HG03159 (cell line): ENCODE results near the gene C16orf96.

Experiments
- ATAC-seq: cut with Tn5 transposase; IDR thresholded peaks from one replicate; pipeline ENCODE4 v1.9.1; 2021; ENCODE audit warnings: mild to moderate bottlenecking, moderate library complexity; ENCODE audit not compliant: unreplicated experiment

Gene C16orf96

GRCh38 chr16:4525069-4525468 lies 31.1 kb upstream of the C16orf96 start:
- no peak for ATAC-seq

GRCh38 chr16:4525634-4526277 lies 30.4 kb upstream of the C16orf96 start:
- no peak for ATAC-seq

- ATAC-seq: no peak
These were observed 26.8 kb upstream of the C16orf96 start for GRCh38 chr16:4529085-4530060.

GRCh38 chr16:4531811-4532210 lies 24.3 kb upstream of the C16orf96 start:
- ATAC-seq: no peak

GRCh38 chr16:4532238-4532637 lies 23.9 kb upstream of the C16orf96 start:
- no peak for ATAC-seq

- ATAC-seq: no peak
These were observed 22.6 kb upstream of the C16orf96 start for GRCh38 chr16:4533490-4533889.

- no peak for ATAC-seq
These were observed 21.9 kb upstream of the C16orf96 start for GRCh38 chr16:4534151-4534790.

GRCh38 chr16:4535627-4536108 lies 20.5 kb upstream of the C16orf96 start:
- ATAC-seq: peak; percentile 48

- ATAC-seq: no peak
These were observed 19.6 kb upstream of the C16orf96 start for GRCh38 chr16:4536391-4537106.

GRCh38 chr16:4537376-4538343 lies 18.5 kb upstream of the C16orf96 start:
- ATAC-seq: peak; percentile 19

- peak; percentile 58 for ATAC-seq
These were observed 17.5 kb upstream of the C16orf96 start, which contains the start of gene CDIP1 for GRCh38 chr16:4538350-4539235. TSS of gene CDIP1 (minus strand) at chr16:4538773. CDS start at chr16:4514130, 24,643 bp downstream.

GRCh38 chr16:4539716-4540284 lies 16.3 kb upstream of the C16orf96 start:
- ATAC-seq: no peak

- no peak for ATAC-seq
These were observed 11.7 kb upstream of the C16orf96 start for GRCh38 chr16:4544473-4544872.

GRCh38 chr16:4548124-4548523 lies 8.0 kb upstream of the C16orf96 start:
- no peak for ATAC-seq

- no peak for ATAC-seq
These were observed 5.5 kb upstream of the C16orf96 start for GRCh38 chr16:4550591-4550990.

GRCh38 chr16:4552541-4552940 lies 3.6 kb upstream of the C16orf96 start:
- ATAC-seq: no peak

GRCh38 chr16:4556580-4556979 lies 440 bp downstream of the C16orf96 start:
- ATAC-seq: no peak

GRCh38 chr16:4557973-4558372 lies 1.8 kb downstream of the C16orf96 start:
- ATAC-seq: no peak
